HG03378 (cell line): ENCODE measurements around the gene SELENOW.
A peak's percentile ranks its signal among the peaks of the same experiment; 100 is the strongest.
"Not testable (repeated sequence)": the region's sequence is repeated elsewhere in the genome, so short reads cannot be mapped to it uniquely, and the experiment has no call there.

Source experiments
- ATAC-seq: cut with Tn5 transposase; IDR thresholded peaks from one replicate; pipeline ENCODE4 v1.9.1; 2021; ENCODE audit warnings: mild to moderate bottlenecking, moderate library complexity; ENCODE audit not compliant: unreplicated experiment

Gene SELENOW

GRCh38 chr19:47778049-47778953 is at the start of gene SELENOW:
TSS of gene SELENOW (plus strand) at chr19:47778703. CDS start at chr19:47778786, 83 bp downstream.
- peak; percentile 63 for ATAC-seq

- no peak for ATAC-seq
Measured at GRCh38 chr19:47729468-47729798, 49.1 kb upstream of the SELENOW start.

GRCh38 chr19:47729799-47730520 is 48.5 kb upstream of the SELENOW start:
- no peak for ATAC-seq

GRCh38 chr19:47730521-47730889 is 48.0 kb upstream of the SELENOW start:
- no peak for ATAC-seq

- ATAC-seq, result no peak
Measured at GRCh38 chr19:47730910-47731309, 47.6 kb upstream of the SELENOW start.

GRCh38 chr19:47735131-47735530 is 43.4 kb upstream of the SELENOW start:
- ATAC-seq, result no peak

GRCh38 chr19:47740866-47741519 is 37.5 kb upstream of the SELENOW start:
- no peak for ATAC-seq

GRCh38 chr19:47741544-47742140 is 36.9 kb upstream of the SELENOW start:
- ATAC-seq, result no peak

GRCh38 chr19:47742634-47743033 is 35.9 kb upstream of the SELENOW start:
- no peak for ATAC-seq

GRCh38 chr19:47745010-47745901 is 33.2 kb upstream of the SELENOW start, which contains the start of gene NOP53:
TSS of gene NOP53 (plus strand) at chr19:47745546. CDS start at chr19:47745560, 14 bp downstream.
- ATAC-seq, result peak; percentile 68

- ATAC-seq, result not testable (repeated sequence)
Measured at GRCh38 chr19:47746129-47746528, 32.4 kb upstream of the SELENOW start.

- ATAC-seq, result no peak
Measured at GRCh38 chr19:47749326-47749725, 29.2 kb upstream of the SELENOW start.

- no peak for ATAC-seq
Measured at GRCh38 chr19:47750752-47751151, 27.8 kb upstream of the SELENOW start.

- ATAC-seq, result no peak
Measured at GRCh38 chr19:47752440-47753211, 25.9 kb upstream of the SELENOW start.

GRCh38 chr19:47754206-47755064 is 24.1 kb upstream of the SELENOW start:
- ATAC-seq, result no peak

GRCh38 chr19:47755065-47755761 is 23.3 kb upstream of the SELENOW start:
- no peak for ATAC-seq

- ATAC-seq, result no peak
Measured at GRCh38 chr19:47755762-47756626, 22.5 kb upstream of the SELENOW start.
